Endothelial cell (in vitro differentiated cells): ENCODE results near the gene AAK1. TPM values are rescaled to one million over a fixed set of nuclear protein-coding genes. Genes with fewer than 3 reads are reported as not detected.

Experiments used
- DNase-seq: peaks from one replicate; pipeline ENCODE4 v3.0.0; 2021; ENCODE audit warnings: low spot score
- H3K27ac Mint-ChIP-seq: one replicate; pipeline ENCODE4 v1.8.0; 2021; ENCODE audit warnings: mixed read lengths, inconsistent platforms; ENCODE audit not compliant: unreplicated experiment
- H3K27me3 Mint-ChIP-seq: one replicate; pipeline ENCODE4 v1.8.0; 2021; ENCODE audit warnings: mild to moderate bottlenecking, moderate library complexity, mixed read lengths, inconsistent platforms; ENCODE audit not compliant: unreplicated experiment
- H3K36me3 Mint-ChIP-seq: one replicate; pipeline ENCODE4 v1.8.0; 2021; ENCODE audit warnings: mild to moderate bottlenecking, low read depth, mixed read lengths, inconsistent platforms; ENCODE audit not compliant: unreplicated experiment
- H3K4me1 Mint-ChIP-seq: one replicate; pipeline ENCODE4 v1.8.0; 2021; ENCODE audit warnings: mild to moderate bottlenecking, mixed read lengths, inconsistent platforms; ENCODE audit not compliant: unreplicated experiment
- H3K4me3 Mint-ChIP-seq: one replicate; pipeline ENCODE4 v1.8.0; 2021; ENCODE audit warnings: mild to moderate bottlenecking, mixed read lengths, inconsistent platforms; ENCODE audit not compliant: unreplicated experiment
- H3K9me3 Mint-ChIP-seq: one replicate; pipeline ENCODE4 v1.8.0; 2021; ENCODE audit warnings: mixed read lengths, inconsistent platforms; ENCODE audit not compliant: unreplicated experiment
- total RNA-seq: library from RNA; stranded (reverse); fragmentation: NEBNext Ultra II Directional; extraction: Animal tissue kit (Norgen Biotek cat#: 25700); gene quantifications from one replicate; pipeline ENCODE4 v1.2.1, GENCODE V29; 2021; ENCODE audit not compliant: unreplicated experiment
- TF ChIP-seq, protein P1 (sequence below): fragments of 200-600 bp; sonication (generic); IDR thresholded peaks from one replicate; pipeline ENCODE4 v1.5.0; 2021; ENCODE audit warnings: antibody characterized with exemption; ENCODE audit not compliant: unreplicated experiment

Gene AAK1
- total RNA-seq, 1 donor from 2014 or later = 144 TPM

DNA sequence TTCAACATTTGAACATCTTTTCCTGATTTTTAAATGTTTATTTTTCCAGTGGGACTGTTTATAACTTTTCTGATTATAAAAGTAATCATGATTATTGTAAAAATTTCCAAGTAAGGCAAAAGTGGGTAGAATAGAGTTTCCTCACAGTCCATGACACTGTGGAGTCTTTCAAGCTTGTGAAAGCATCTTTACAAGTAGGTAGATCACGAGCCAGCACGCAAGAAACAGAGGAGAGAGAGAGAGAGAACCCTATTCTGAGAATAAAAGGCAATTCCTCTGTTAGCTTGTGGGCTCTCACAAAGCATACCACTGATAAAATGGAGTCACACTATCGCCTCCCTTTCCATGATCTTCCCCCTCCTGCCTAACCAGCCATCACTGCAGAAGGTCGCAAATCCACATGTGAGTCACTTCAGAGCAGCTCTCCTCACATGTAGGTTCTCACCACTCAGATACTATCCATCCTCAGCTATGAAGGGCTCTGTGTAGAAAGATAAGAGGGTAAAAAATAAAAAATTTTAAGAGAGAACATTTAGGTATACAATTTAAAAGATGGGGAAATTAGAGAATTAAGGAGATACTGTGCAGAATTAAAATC lies 40.3 kb downstream of the AAK1 start:
- no peak for DNase-seq
- Mint-ChIP-seq H3K9me3 (no peaks in the 10 kb centered on the region), H3K4me1 (peaks cover 12% of the 10 kb centered on the region), H3K36me3 (peaks cover 34% of the 10 kb centered on the region), H3K27me3 (peaks cover 3% of the 10 kb centered on the region), H3K27ac (no peak overlapping the region), H3K4me3 (no peak overlapping the region)
- TF ChIP-seq, protein P1, sequence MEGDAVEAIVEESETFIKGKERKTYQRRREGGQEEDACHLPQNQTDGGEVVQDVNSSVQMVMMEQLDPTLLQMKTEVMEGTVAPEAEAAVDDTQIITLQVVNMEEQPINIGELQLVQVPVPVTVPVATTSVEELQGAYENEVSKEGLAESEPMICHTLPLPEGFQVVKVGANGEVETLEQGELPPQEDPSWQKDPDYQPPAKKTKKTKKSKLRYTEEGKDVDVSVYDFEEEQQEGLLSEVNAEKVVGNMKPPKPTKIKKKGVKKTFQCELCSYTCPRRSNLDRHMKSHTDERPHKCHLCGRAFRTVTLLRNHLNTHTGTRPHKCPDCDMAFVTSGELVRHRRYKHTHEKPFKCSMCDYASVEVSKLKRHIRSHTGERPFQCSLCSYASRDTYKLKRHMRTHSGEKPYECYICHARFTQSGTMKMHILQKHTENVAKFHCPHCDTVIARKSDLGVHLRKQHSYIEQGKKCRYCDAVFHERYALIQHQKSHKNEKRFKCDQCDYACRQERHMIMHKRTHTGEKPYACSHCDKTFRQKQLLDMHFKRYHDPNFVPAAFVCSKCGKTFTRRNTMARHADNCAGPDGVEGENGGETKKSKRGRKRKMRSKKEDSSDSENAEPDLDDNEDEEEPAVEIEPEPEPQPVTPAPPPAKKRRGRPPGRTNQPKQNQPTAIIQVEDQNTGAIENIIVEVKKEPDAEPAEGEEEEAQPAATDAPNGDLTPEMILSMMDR = no peak

DNA sequence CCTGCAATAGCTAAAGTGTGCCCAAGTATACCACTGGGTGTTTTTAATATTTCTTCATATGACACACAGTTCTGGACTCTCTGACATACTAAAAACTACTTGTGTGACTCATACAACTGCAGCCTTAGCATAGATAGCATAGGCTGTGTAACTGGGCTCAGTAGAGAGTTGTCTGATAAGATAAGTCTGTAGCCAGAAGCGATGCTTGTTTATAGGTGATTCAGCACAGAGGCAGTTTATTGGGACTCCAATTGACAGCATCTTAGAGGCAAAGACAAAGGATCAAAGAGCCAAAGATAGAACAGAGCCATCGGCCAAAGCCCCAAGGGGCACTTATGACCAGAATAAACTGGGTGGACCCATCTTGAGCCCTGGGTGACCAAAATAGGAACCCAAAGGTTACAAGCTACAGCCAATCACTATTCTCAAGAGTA lies 42.3 kb downstream of the AAK1 start:
- no peak for DNase-seq
- peaks cover 3% of the 10 kb centered on the region for H3K27me3 Mint-ChIP-seq
- TF ChIP-seq, protein P1 = no peak
- peaks cover 12% of the 10 kb centered on the region for H3K4me1 Mint-ChIP-seq
- no peak overlapping the region for H3K4me3 Mint-ChIP-seq
- H3K36me3 Mint-ChIP-seq = peaks cover 18% of the 10 kb centered on the region
- no peak overlapping the region for H3K27ac Mint-ChIP-seq
- no peaks in the 10 kb centered on the region for H3K9me3 Mint-ChIP-seq

DNA sequence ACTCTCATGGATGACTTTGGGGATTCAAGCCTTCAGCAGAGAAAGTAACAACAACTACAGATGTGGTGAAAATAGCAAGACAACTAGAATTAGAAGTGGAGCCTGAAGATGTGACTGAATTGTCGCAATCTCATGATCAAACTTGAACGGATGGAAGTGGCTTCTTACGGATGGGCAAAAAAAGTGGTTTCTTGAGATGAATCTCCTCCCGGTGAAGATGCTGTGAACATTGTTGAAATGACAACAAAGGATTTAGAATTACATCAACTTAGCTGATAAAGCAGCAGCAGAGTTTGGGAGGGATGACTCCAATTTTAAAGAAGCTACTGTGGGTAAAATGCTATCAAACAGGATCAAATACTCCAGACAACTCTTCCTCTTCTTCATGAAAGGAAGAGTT lies 43.1 kb downstream of the AAK1 start:
- no peaks in the 10 kb centered on the region for H3K27me3 Mint-ChIP-seq
- DNase-seq = no peak
- no peak overlapping the region for H3K27ac Mint-ChIP-seq
- peaks cover 7% of the 10 kb centered on the region for H3K4me1 Mint-ChIP-seq
- H3K36me3 Mint-ChIP-seq = peaks cover 11% of the 10 kb centered on the region
- no peaks in the 10 kb centered on the region for H3K9me3 Mint-ChIP-seq
- TF ChIP-seq, protein P1 = no peak
- no peak overlapping the region for H3K4me3 Mint-ChIP-seq

DNA sequence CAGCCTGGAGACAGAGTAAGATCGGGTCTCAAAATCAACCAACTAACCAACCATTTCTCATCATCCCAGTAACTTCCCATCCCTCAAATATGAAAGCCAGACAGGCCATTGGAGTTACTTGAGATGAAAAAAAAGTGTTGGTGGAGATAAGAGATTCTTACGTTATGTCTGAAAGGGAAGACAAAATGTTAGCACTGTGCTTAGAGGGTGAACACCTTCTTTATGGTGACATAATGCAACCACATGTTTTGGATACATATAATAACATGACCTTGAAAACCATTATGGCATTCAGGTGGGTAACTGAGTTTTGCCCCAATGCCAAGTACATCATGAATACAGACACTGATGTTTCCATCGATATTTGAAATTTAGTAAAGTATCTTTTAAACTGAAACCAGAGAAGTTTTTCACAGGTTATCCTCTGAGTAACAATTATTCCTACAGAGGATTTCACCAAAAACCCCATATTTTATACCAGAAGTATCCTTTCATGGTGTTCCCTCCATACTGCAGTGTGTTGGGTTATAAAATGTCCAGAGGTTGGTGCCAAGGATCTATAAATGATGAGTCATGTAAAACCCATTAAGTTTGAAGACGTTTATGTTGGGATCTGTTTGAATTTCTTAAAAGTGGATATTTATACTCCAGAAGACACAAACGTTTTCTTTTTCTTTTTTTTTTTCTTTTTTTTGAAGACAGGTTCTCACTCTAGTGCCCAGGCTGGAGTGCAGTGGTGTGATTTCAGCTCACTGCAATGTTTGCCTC lies 45.5 kb downstream of the AAK1 start:
- Mint-ChIP-seq H3K9me3 (no peaks in the 10 kb centered on the region), H3K27ac (no peak overlapping the region), H3K36me3 (peaks cover under 1% of the 10 kb centered on the region), H3K4me3 (no peak overlapping the region), H3K4me1 (peaks cover 3% of the 10 kb centered on the region), H3K27me3 (no peaks in the 10 kb centered on the region)
- TF ChIP-seq, protein P1 = no peak
- DNase-seq = no peak

DNA sequence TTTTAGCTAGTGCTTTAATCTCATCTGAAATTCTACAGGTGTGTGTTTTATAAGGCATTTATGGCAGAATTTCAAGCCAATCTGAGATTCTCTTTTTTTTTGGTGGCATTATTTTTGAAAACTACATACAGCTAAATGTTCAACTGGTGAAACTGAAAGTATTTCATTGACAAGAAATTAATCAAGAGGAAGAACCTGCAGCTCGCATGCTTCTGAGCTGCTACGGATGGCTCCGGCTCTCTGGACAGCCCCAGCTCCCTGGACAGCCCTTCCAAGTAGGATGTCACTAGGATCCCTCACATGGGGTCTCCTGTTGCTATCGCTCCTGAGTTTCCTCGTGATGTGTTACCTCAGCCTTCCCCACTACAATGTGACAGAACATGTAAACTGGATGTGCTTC lies 46.4 kb downstream of the AAK1 start:
- no peak overlapping the region for H3K27ac Mint-ChIP-seq
- peaks cover 3% of the 10 kb centered on the region for H3K4me1 Mint-ChIP-seq
- no peaks in the 10 kb centered on the region for H3K9me3 Mint-ChIP-seq
- no peaks in the 10 kb centered on the region for H3K27me3 Mint-ChIP-seq
- no peak overlapping the region for H3K4me3 Mint-ChIP-seq
- no peaks in the 10 kb centered on the region for H3K36me3 Mint-ChIP-seq
- no peak for DNase-seq
- TF ChIP-seq, protein P1 = no peak
